Ovary (tissue), 9 donors: ENCODE data around the gene HOXD9. TPM values are rescaled to one million over a fixed set of nuclear protein-coding genes. Genes with fewer than 3 reads are reported as not detected.

Experiments used
- DNase-seq, 5 donors: peaks; one replicate each; pipeline ENCODE4 v3.0.0-alpha.2; 2019 to 2020
- H3K27ac ChIP-seq, 2 donors: fragments of 200-600 bp; one replicate each; pipeline versions ENCODE4 v1.5.1 to v1.8.0; 2019 to 2022
- H3K27me3 ChIP-seq: fragments of 200-600 bp; one replicate; pipeline ENCODE4 v1.8.0; 2022
- H3K36me3 ChIP-seq: fragments of 200-600 bp; sonication (generic); one replicate; pipeline ENCODE4 v1.5.1; 2019
- H3K4me1 ChIP-seq: one replicate; pipeline ENCODE4 v1.8.1; 2013; ENCODE audit warnings: mild to moderate bottlenecking, moderate library complexity; ENCODE audit not compliant: insufficient read depth
- H3K4me3 ChIP-seq: fragments of 200-600 bp; sonication (generic); one replicate; pipeline ENCODE4 v1.5.1; 2017
- H3K9me3 ChIP-seq, 2 donors: fragments of 200-600 bp in 1 of 2; sonication (generic) in 1 of 2; one replicate each; pipeline versions ENCODE4 v1.5.1 to v1.8.1; 2013 to 2019; ENCODE audit warnings: mild to moderate bottlenecking in 1 of 2, moderate library complexity in 1 of 2
- CTCF ChIP-seq, 3 donors: fragments of 450-650 bp in 2 of 3; fragments of 200-600 bp in 1 of 3; IDR thresholded peaks; one replicate each; pipeline versions ENCODE4 v1.5.1 to v1.8.0; 2016 to 2022; ENCODE audit warnings: antibody characterized with exemption in 3 of 3, mild to moderate bottlenecking in 1 of 3
- EP300 ChIP-seq: sonication (generic); formaldehyde crosslinking; IDR thresholded peaks from one replicate; pipeline ENCODE4 v1.6.1; 2017; ENCODE audit warnings: antibody characterized with exemption
- POLR2A ChIP-seq: fragments of 450-650 bp; IDR thresholded peaks from one replicate; pipeline ENCODE4 v1.6.1; 2017; ENCODE audit warnings: antibody characterized with exemption, mild to moderate bottlenecking, moderate library complexity
- WGBS, 3 donors: extraction: QIAGEN DNeasy Blood & Tissue Kit in 1 of 3; methylation state at CpG; one replicate each; pipeline versions ENCODE4 v1.1.5 to v1.1.7; 2013 to 2017; 5-methylcytosine and 5-hydroxymethylcytosine counted together
- intact Hi-C, 4 donors: fragments of 100-400 bp; cut with DNase I; formaldehyde crosslinking; loops; one replicate each; pipeline versions ENCODE4 v1.11.0 to v1.15.1; 2022 to 2023
- polyA plus RNA-seq, 2 donors: library from polyadenylated mRNA; stranded (reverse); fragments of 200-250 nt in 1 of 2; fragments of 350-450 nt in 1 of 2; fragmentation: Illumina TruSeq in 1 of 2; extraction: RNeasy Lipid Tissue Mini Kit (QIAGEN cat#74804) in 1 of 2; gene quantifications; one replicate each; pipeline ENCODE4 v1.2.3, GENCODE V29; 2013 to 2014
- total RNA-seq, 7 donors: library from RNA; depleted of rRNA in 2 of 7; stranded (reverse); fragments of >200 nt in 2 of 7; fragmentation: NEBNext Ultra II Directional in 3 of 7; extraction: Animal tissue kit (Norgen Biotek cat#: 25700) in 3 of 7; gene quantifications; one replicate each; pipeline versions ENCODE4 v1.1.0 to v1.2.4, GENCODE V29; 2016 to 2023
- donor health status: DM: no; HTN: no; CAD: no; lungs with moderate emphysema.
- donor health status: DM: no; HTN: no; CAD: no.
- donor health status: Bipolar disorder and iron deficiency.
- donor health status: DM: yes; HTN: yes; CAD: no.
- donor health status: DM: no; HTN: no; CAD: no.
- donor health status: DM: yes; HTN: yes; CAD: no.

HOXD9 gene
- total and polyA plus RNA-seq, 9 donors: 9.7 to 20.6 (median 12.8) TPM

- no peaks in the 10 kb centered on the region for H3K27me3 ChIP-seq
- H3K27ac ChIP-seq: peak overlapping the region; percentile 9 to 87
Observed at GRCh38 chr2:176124110-176124946, 1.8 kb downstream of the HOXD9 start.

GRCh38 chr2:176124947-176125771 lies 2.6 kb downstream of the HOXD9 start:
- TF ChIP-seq CTCF (IDR thresholded peaks at IDR 0.05) (no peak), POLR2A (no peak), EP300 (no peak)
- Histone ChIP-seq H3K27ac (peak overlapping the region in 1 of 2 donors; percentile 8), H3K9me3 (no peaks in the 10 kb centered on the region), H3K4me1 (peaks cover 2% of the 10 kb centered on the region), H3K36me3 (no peaks in the 10 kb centered on the region), H3K4me3 (peak overlapping the region; percentile 76), H3K27me3 (no peaks in the 10 kb centered on the region)
- intact Hi-C loops: loop anchor here (5.0 to 10.0 kb wide), 6 partner anchors 427 to 1087 kb away; partner anchors contain the start of gene HNRNPA3 (in 1 of the 4)
- WGBS, 3 donors: 73 to 85% (median 80%) methylated on average over 8 to 9 of the region's 9 CpGs
- DNase-seq: peak in 1 of 5 donors; percentile 15

More at GRCh38 chr2:176124110-176124946, 1.8 kb downstream of the HOXD9 start:
- intact Hi-C loops: loop anchor here in 1 of 4 donors (5.0 to 10.0 kb wide), 2 partner anchors 690 to 1088 kb away; partner anchors contain the start of gene HNRNPA3
- H3K9me3 ChIP-seq: no peaks in the 10 kb centered on the region
- peak in 1 of 5 donors; percentile 28 for DNase-seq
- H3K4me3 ChIP-seq: peak overlapping the region; percentile 76
- no peak for TF ChIP-seq CTCF (IDR thresholded peaks at IDR 0.05)
- TF ChIP-seq POLR2A: no peak
- no peak for TF ChIP-seq EP300
- 49 to 59% (median 57%) methylated on average over 29 to 34 of the region's 34 CpGs for WGBS, 3 donors
- H3K4me1 ChIP-seq: peaks cover 2% of the 10 kb centered on the region
- no peaks in the 10 kb centered on the region for H3K36me3 ChIP-seq

DNA sequence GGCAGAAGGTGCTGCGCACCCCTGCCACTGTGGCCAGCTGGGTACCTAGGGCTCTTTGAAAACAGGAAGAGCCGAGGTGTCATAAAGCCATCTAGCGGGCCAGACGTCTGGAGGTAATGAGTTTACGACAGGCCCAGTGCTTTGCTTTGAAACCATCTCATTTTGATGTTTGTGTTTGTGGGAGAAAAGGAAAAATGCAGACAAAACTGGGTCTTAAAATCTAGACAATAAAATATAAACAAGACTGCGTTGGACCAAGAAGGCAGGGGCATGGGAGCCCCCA lies 3.2 kb downstream of the HOXD9 start:
- H3K4me3 ChIP-seq: no peak overlapping the region
- no peaks in the 10 kb centered on the region for H3K9me3 ChIP-seq
- TF ChIP-seq EP300: no peak
- TF ChIP-seq POLR2A: no peak
- no peak for TF ChIP-seq CTCF (IDR thresholded peaks at IDR 0.05)
- peak overlapping the region in 1 of 2 donors; percentile 8 for H3K27ac ChIP-seq
- H3K4me1 ChIP-seq: peaks cover 2% of the 10 kb centered on the region
- H3K36me3 ChIP-seq: no peaks in the 10 kb centered on the region
- 68 to 83% (median 82%) methylated on average over 6 of the region's 6 CpGs for WGBS, 3 donors
- no peaks in the 10 kb centered on the region for H3K27me3 ChIP-seq
- intact Hi-C loops: loop anchor here (5.0 to 10.0 kb wide), 5 partner anchors 427 to 1037 kb away; no protein-coding TSS in a partner anchor
- peak in 1 of 5 donors; percentile 15 for DNase-seq
